Ovary (tissue), 9 donors: ENCODE measurements around the gene DNASE1L2. TPM values are rescaled to one million over a fixed set of nuclear protein-coding genes. Genes with fewer than 3 reads are reported as not detected.

ENCODE experiments used
- DNase-seq, 5 donors: peaks; one replicate each; pipeline ENCODE4 v3.0.0-alpha.2; 2019 to 2020
- H3K27ac ChIP-seq, 2 donors: fragments of 200-600 bp; one replicate each; pipeline versions ENCODE4 v1.5.1 to v1.8.0; 2019 to 2022
- H3K27me3 ChIP-seq: fragments of 200-600 bp; one replicate; pipeline ENCODE4 v1.8.0; 2022
- H3K36me3 ChIP-seq: fragments of 200-600 bp; sonication (generic); one replicate; pipeline ENCODE4 v1.5.1; 2019
- H3K4me1 ChIP-seq: one replicate; pipeline ENCODE4 v1.8.1; 2013; ENCODE audit warnings: mild to moderate bottlenecking, moderate library complexity; ENCODE audit not compliant: insufficient read depth
- H3K4me3 ChIP-seq: fragments of 200-600 bp; sonication (generic); one replicate; pipeline ENCODE4 v1.5.1; 2017
- H3K9me3 ChIP-seq, 2 donors: fragments of 200-600 bp in 1 of 2; sonication (generic) in 1 of 2; one replicate each; pipeline versions ENCODE4 v1.5.1 to v1.8.1; 2013 to 2019; ENCODE audit warnings: mild to moderate bottlenecking in 1 of 2, moderate library complexity in 1 of 2
- CTCF ChIP-seq, 3 donors: fragments of 450-650 bp in 2 of 3; fragments of 200-600 bp in 1 of 3; IDR thresholded peaks; one replicate each; pipeline versions ENCODE4 v1.5.1 to v1.8.0; 2016 to 2022; ENCODE audit warnings: antibody characterized with exemption in 3 of 3, mild to moderate bottlenecking in 1 of 3
- EP300 ChIP-seq: sonication (generic); formaldehyde crosslinking; IDR thresholded peaks from one replicate; pipeline ENCODE4 v1.6.1; 2017; ENCODE audit warnings: antibody characterized with exemption
- POLR2A ChIP-seq: fragments of 450-650 bp; IDR thresholded peaks from one replicate; pipeline ENCODE4 v1.6.1; 2017; ENCODE audit warnings: antibody characterized with exemption, mild to moderate bottlenecking, moderate library complexity
- WGBS, 3 donors: extraction: QIAGEN DNeasy Blood & Tissue Kit in 1 of 3; methylation state at CpG; one replicate each; pipeline versions ENCODE4 v1.1.5 to v1.1.7; 2013 to 2017; 5-methylcytosine and 5-hydroxymethylcytosine counted together
- intact Hi-C, 4 donors: fragments of 100-400 bp; cut with DNase I; formaldehyde crosslinking; loops; one replicate each; pipeline versions ENCODE4 v1.11.0 to v1.15.1; 2022 to 2023
- polyA plus RNA-seq, 2 donors: library from polyadenylated mRNA; stranded (reverse); fragments of 200-250 nt in 1 of 2; fragments of 350-450 nt in 1 of 2; fragmentation: Illumina TruSeq in 1 of 2; extraction: RNeasy Lipid Tissue Mini Kit (QIAGEN cat#74804) in 1 of 2; gene quantifications; one replicate each; pipeline ENCODE4 v1.2.3, GENCODE V29; 2013 to 2014
- total RNA-seq, 7 donors: library from RNA; depleted of rRNA in 2 of 7; stranded (reverse); fragments of >200 nt in 2 of 7; fragmentation: NEBNext Ultra II Directional in 3 of 7; extraction: Animal tissue kit (Norgen Biotek cat#: 25700) in 3 of 7; gene quantifications; one replicate each; pipeline versions ENCODE4 v1.1.0 to v1.2.4, GENCODE V29; 2016 to 2023
- donor health status: DM: no; HTN: no; CAD: no; lungs with moderate emphysema.
- donor health status: DM: no; HTN: no; CAD: no.
- donor health status: Bipolar disorder and iron deficiency.
- donor health status: DM: yes; HTN: yes; CAD: no.
- donor health status: DM: no; HTN: no; CAD: no.
- donor health status: DM: yes; HTN: yes; CAD: no.

The DNASE1L2 gene
- total and polyA plus RNA-seq, 9 donors: 0.37 to 1.1 (median 0.73) TPM; not detected in 1

DNA sequence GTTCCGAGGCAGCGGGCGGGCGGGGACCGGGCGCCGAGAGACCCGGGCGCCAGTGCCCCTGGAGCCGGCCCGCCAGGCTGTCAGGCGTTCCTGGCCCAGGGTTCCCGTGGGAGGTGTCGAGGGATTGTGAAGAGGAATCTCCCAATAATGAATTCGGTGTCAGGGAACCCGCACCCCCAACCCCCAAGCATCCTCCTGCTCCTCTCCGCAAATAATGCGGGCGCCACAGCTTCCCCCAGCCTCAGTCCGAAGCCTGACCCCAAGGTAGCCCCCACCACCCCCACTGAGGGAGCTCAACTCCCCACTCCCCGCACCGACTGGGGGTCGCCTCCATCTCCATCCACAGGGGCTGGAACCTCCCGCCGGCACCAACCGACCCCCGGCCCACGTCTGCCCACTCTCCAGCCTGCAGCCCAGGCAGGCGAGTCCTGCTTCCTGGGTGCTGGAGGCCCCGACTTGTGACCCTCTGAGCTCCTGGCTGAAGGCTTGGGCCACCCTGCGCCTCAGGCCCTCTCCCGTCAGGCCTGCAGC is 39.2 kb upstream of the DNASE1L2 start:
- peaks cover 2% of the 10 kb centered on the region for H3K27me3 ChIP-seq
- no peaks in the 10 kb centered on the region for H3K36me3 ChIP-seq
- H3K4me1 ChIP-seq: no peaks in the 10 kb centered on the region
- intact Hi-C loops: no loop called here
- no peak for TF ChIP-seq POLR2A
- no peak for TF ChIP-seq EP300
- no peak for TF ChIP-seq CTCF (IDR thresholded peaks at IDR 0.05)
- DNase-seq: no peak
- no peak overlapping the region for H3K27ac ChIP-seq
- WGBS, 3 donors: 24 to 30% (median 26%) methylated on average over 30 to 32 of the region's 32 CpGs
- H3K9me3 ChIP-seq: no peaks in the 10 kb centered on the region
- no peak overlapping the region for H3K4me3 ChIP-seq

DNA sequence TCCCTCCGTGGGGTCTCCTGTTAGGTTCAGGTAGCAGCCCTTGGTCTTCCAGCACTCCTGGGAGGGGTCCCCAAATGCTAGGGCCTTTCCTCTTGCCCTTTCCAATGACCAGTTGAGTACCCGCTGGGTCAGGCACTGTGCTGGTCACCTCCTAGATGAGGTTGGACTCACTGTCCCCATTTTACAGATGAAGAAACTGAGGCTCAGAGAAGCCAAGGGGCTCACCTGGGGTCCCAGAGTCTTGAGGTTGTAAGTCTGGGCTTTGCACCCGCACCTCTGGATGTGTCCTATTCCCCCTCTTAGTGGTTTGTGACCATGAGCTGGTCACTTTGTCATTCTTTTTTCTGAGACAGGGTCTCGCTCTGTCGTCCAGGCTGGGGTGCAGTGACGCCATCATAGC is 38.5 kb upstream of the DNASE1L2 start:
- intact Hi-C loops: no loop called here
- no peaks in the 10 kb centered on the region for H3K9me3 ChIP-seq
- DNase-seq: no peak
- no peak overlapping the region for H3K27ac ChIP-seq
- H3K4me3 ChIP-seq: no peak overlapping the region
- H3K27me3 ChIP-seq: peaks cover 2% of the 10 kb centered on the region
- no peaks in the 10 kb centered on the region for H3K4me1 ChIP-seq
- no peaks in the 10 kb centered on the region for H3K36me3 ChIP-seq
- WGBS, 3 donors: 75 to 86% (median 85%) methylated on average over 6 of the region's 6 CpGs
- TF ChIP-seq POLR2A: no peak
- no peak for TF ChIP-seq EP300
- TF ChIP-seq CTCF (IDR thresholded peaks at IDR 0.05): no peak

DNA sequence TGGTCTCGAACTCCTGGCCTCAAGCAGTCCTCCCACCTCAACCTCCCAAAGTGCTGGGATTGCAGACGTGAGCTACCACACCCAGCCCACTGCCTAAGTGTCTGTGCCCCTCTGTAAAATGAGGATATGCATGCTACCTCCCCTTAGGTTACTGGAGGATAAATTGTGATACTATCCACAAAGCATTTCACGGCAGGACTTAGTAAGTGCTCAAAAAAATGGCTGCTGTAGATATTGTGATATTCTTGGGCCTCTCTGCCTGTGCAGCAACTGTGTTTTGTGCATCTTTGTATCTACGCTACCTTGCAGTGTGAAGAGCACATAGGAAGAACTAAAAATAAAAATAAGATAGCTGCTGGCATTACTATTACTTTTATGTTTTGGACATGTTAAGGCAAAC is 38.0 kb upstream of the DNASE1L2 start:
- Histone ChIP-seq H3K9me3 (no peaks in the 10 kb centered on the region), H3K4me3 (no peak overlapping the region), H3K27me3 (peaks cover 2% of the 10 kb centered on the region), H3K36me3 (no peaks in the 10 kb centered on the region), H3K4me1 (no peaks in the 10 kb centered on the region), H3K27ac (no peak overlapping the region)
- no peak for TF ChIP-seq POLR2A
- TF ChIP-seq EP300: no peak
- TF ChIP-seq CTCF (IDR thresholded peaks at IDR 0.05): no peak
- WGBS, 3 donors: 51 to 60% (median 56%) methylated on average over 4 of the region's 4 CpGs
- intact Hi-C loops: no loop called here
- DNase-seq: no peak

- DNase-seq: no peak
- Histone ChIP-seq H3K27me3 (peaks cover 2% of the 10 kb centered on the region), H3K9me3 (no peaks in the 10 kb centered on the region), H3K4me3 (no peak overlapping the region), H3K4me1 (no peaks in the 10 kb centered on the region), H3K36me3 (no peaks in the 10 kb centered on the region), H3K27ac (no peak overlapping the region)
- 65 to 72% (median 71%) methylated on average over 5 of the region's 5 CpGs for WGBS, 3 donors
- intact Hi-C loops: no loop called here
- TF ChIP-seq CTCF (IDR thresholded peaks at IDR 0.05) (no peak), POLR2A (no peak), EP300 (no peak)
These were observed 37.1 kb upstream of the DNASE1L2 start for GRCh38 chr16:2199095-2199494.
